KOPT-K1 (cell line): ENCODE data around the gene WDR62.

Experiments used
- H3K27ac ChIP-seq: fragments of 200-600 bp; sonication (generic); 2 replicates; pipeline ENCODE4 v1.5.1; 2016; ENCODE audit warnings: antibody characterized with exemption, mild to moderate bottlenecking, low read depth, low read length; ENCODE audit not compliant: poor library complexity, severe bottlenecking
- H3K36me3 ChIP-seq: fragments of 200-600 bp; sonication (generic); 2 replicates; pipeline ENCODE4 v1.5.1; 2017; ENCODE audit warnings: antibody characterized with exemption, mild to moderate bottlenecking, low read length, moderate library complexity; ENCODE audit not compliant: insufficient read depth
- H3K9me3 ChIP-seq: fragments of 200-600 bp; sonication (generic); 2 replicates; pipeline ENCODE4 v1.5.1; 2017; ENCODE audit warnings: antibody characterized with exemption, low read length, mild to moderate bottlenecking; ENCODE audit not compliant: insufficient read depth, poor library complexity, severe bottlenecking

Gene WDR62

DNA sequence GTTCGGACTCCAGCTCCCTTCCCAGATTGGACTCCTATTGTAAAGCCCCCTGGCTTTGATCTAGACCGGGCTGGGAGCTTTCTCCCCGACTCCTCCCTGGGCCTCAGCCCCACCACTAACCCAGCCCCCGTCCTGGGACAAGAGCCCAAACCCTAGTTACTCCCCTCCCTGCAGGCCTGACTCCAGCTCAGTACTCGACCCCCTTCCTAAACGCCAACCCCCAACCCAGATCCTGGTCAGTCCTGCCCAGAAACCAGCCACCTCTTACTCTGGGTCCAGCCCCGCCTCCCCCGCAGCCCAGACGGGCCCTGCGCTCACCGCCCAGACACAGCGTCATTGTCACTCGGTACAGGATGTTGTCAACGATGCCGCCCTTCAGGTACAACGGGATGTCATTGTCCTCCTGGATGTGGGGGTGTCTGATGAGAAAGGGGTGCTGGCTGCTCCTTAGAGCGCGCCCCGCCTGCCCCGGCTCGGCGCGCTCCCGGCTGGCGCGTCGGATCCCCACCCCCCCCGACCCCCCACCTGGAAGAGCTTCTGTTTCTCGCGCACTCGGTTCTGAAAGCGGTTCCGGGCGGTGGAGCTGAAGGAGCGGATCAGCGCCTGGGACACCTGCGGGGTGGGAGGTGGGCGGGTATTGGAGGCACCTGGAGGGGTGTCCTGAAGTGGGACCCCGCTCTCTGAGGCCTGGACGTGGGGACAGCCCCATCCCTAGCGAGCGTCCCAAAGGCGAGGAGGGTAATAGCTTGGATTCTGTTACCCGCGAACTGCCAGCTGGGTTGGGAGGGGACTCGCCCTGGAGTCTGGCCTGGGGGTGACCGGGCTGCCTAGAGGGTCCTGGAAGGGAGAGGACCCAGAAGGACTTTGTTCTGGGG, 96.7 kb downstream of the WDR62 start:
- Histone ChIP-seq H3K36me3 (peaks cover 48% of the 10 kb centered on the region), H3K27ac (no peak overlapping the region), H3K9me3 (no peaks in the 10 kb centered on the region)

DNA sequence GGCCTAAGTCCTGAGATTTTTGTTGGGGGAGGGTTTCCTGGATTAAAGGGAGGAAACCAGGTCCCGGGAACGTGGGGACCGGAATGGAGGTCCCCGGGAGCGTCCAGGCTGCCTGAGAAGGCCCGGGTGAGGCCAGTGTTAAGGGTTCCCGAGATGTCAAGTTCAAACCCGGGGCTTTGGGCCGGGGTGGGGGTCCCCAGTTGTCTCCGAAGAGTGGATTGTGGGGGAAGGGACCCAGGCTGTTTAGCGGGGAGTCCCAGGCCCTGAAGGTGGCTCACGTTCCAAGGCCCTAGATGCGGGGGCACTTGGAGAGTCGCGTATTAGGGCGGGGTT, 97.3 kb downstream of the WDR62 start:
- Histone ChIP-seq H3K36me3 (peaks cover 42% of the 10 kb centered on the region), H3K27ac (no peak overlapping the region), H3K9me3 (no peaks in the 10 kb centered on the region)

DNA sequence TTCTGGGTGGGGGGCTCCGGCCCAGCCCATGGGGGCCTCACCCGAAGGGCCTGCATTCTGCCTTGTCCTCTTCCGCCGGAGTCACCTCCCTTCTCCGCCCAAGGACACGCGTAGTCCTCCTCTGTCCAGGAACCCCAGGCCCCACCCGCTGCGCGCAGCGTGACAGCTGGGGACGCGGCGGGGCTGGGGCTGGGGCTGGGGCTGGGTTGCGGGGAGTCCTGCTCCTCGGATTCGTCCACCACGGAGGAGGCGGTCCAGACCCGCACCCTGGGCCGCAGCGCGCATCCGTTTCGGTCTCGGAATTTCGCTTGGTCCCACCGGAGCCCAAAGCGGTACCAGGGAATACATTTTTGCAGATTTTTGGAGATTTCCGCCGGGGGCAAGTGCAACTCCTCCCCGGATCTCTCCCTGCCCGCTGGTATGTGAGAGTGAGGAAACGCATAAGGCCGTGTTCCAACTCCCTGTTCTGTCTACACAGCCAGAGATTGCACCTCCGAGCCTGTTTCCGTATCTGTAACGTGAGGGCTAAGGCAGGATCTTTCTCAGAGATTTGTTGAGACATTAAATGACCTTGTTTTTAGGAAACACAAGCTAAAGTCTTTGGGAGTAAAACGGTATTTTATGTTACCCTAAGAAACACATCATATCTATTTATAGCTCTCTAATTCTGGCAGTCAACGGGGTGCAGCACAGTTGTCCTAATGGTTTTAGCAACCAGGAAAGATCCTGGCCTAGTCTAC, 97.8 kb downstream of the WDR62 start, which contains the start of gene COX7A1:
COX7A1 (minus strand) TSS at position 96 of the 740 bp plus-strand sequence; CDS start at position 56, 40 bp downstream.
- Histone ChIP-seq H3K9me3 (no peaks in the 10 kb centered on the region), H3K36me3 (peaks cover 37% of the 10 kb centered on the region; the same call in 1 of the 2 replicates), H3K27ac (no peak within 1 kb of the TSS)

DNA sequence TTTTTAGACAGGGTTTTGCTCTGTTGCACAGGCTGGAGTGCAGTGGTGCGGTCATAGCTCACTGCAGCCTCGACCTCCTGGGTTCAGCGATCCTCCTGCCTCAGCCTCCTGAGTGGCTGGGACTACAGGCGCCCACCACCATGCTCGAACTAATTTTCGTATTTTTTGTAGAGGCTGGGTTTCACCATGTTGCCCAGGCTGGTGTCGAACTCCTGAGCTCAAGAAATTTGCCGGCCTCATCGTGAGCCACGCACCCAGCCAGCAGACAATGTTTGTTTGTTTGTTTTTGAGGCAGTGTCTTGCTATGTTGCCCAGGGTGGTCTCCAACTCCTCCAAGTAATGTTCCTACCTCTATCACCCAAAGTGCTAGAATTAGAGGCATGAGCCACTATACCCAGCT, 98.4 kb downstream of the WDR62 start:
- no peaks in the 10 kb centered on the region for H3K9me3 ChIP-seq
- H3K36me3 ChIP-seq: peaks cover 31% of the 10 kb centered on the region; the same call in 1 of the 2 replicates
- H3K27ac ChIP-seq: no peak overlapping the region
